GM12878 (cell line): Measurements from ENCODE around the gene MIEN1. TPM values are rescaled to one million over a fixed set of nuclear protein-coding genes. Genes with fewer than 3 reads are reported as not detected.

ENCODE experiments used
- CBFB ChIP-seq: IDR thresholded peaks from 2 replicates; pipeline ENCODE4 v1.6.1; 2016; ENCODE audit warnings: antibody characterized with exemption, low read depth
- EED ChIP-seq: sonication (generic); IDR thresholded peaks from 2 replicates; pipeline ENCODE4 v1.6.1; 2016; ENCODE audit warnings: antibody characterized with exemption, low read depth
- MLLT1 ChIP-seq: fragments of 450-650 bp; IDR thresholded peaks from 2 replicates; pipeline ENCODE4 v1.6.1; 2016; ENCODE audit warnings: mild to moderate bottlenecking
- MTA2 ChIP-seq: fragments of 450-650 bp; IDR thresholded peaks from 2 replicates; pipeline ENCODE4 v1.6.1; 2016; ENCODE audit warnings: low read depth, mild to moderate bottlenecking, moderate library complexity
- NFIC ChIP-seq: IDR thresholded peaks from 2 replicates; pipeline ENCODE4 v1.6.1; 2012; ENCODE audit warnings: low read depth, mild to moderate bottlenecking, inconsistent platforms, low read length, moderate library complexity
- NFYA ChIP-seq: IDR thresholded peaks from 2 replicates; pipeline ENCODE4 v1.6.1; 2011; ENCODE audit warnings: low read depth, mild to moderate bottlenecking, low read length, improper control_type of control experiment, borderline replicate concordance
- RELA ChIP-seq: fragments of 450-650 bp; IDR thresholded peaks from 2 replicates; pipeline ENCODE4 v1.8.0; 2014; ENCODE audit warnings: borderline replicate concordance; ENCODE audit not compliant: partially characterized antibody
- SMARCA5 ChIP-seq: fragments of 450-650 bp; IDR thresholded peaks from 2 replicates; pipeline ENCODE4 v1.6.1; 2017; ENCODE audit warnings: mild to moderate bottlenecking
- SPI1 ChIP-seq: IDR thresholded peaks from 2 replicates; pipeline ENCODE4 v1.6.1; 2011; ENCODE audit warnings: low read depth, mild to moderate bottlenecking, low read length, moderate library complexity, borderline replicate concordance; ENCODE audit not compliant: insufficient read depth
- SRF ChIP-seq, 2 experiments: IDR thresholded peaks; 2 replicates each; pipeline ENCODE4 v1.6.1; 2011; ENCODE audit warnings: low read depth in 2 of 2, low read length in 2 of 2, mild to moderate bottlenecking in 1 of 2, moderate library complexity in 1 of 2
- STAT1 ChIP-seq: fragments of 450-650 bp; conservative IDR thresholded peaks from 2 replicates; pipeline ENCODE4 v1.6.1; 2014; ENCODE audit warnings: antibody characterized with exemption, mild to moderate bottlenecking
- SUZ12 ChIP-seq: fragments of 200-600 bp; sonication (generic); IDR thresholded peaks from one replicate; pipeline ENCODE4 v1.6.1; 2018; ENCODE audit warnings: antibody characterized with exemption, mild to moderate bottlenecking; ENCODE audit not compliant: unreplicated experiment
- TCF3 ChIP-seq: IDR thresholded peaks from 2 replicates; pipeline ENCODE4 v1.6.1; 2012; ENCODE audit warnings: low read depth, mild to moderate bottlenecking, low read length, borderline replicate concordance; ENCODE audit not compliant: insufficient read depth
- YBX1 ChIP-seq: fragments of 450-650 bp; IDR thresholded peaks from 2 replicates; pipeline ENCODE4 v1.6.1; 2016; ENCODE audit warnings: antibody characterized with exemption
- ZBTB11 ChIP-seq: fragments of 450-650 bp; formaldehyde crosslinking; IDR thresholded peaks from 2 replicates; pipeline ENCODE4 v1.5.0; 2022; ENCODE audit warnings: mild to moderate bottlenecking, missing genetic modification characterization
- ZNF207 ChIP-seq: fragments of 450-650 bp; IDR thresholded peaks from 2 replicates; pipeline ENCODE4 v1.6.1; 2014; ENCODE audit warnings: antibody characterized with exemption, mild to moderate bottlenecking, borderline replicate concordance
- ZNF24 ChIP-seq: fragments of 450-650 bp; IDR thresholded peaks from 2 replicates; pipeline ENCODE4 v1.6.1; 2017; ENCODE audit warnings: antibody characterized with exemption, mild to moderate bottlenecking
- ZNF687 ChIP-seq: fragments of 450-650 bp; IDR thresholded peaks from 2 replicates; pipeline ENCODE4 v1.6.1; 2017; ENCODE audit warnings: mild to moderate bottlenecking, moderate library complexity
- ZSCAN29 ChIP-seq: fragments of 450-650 bp; IDR thresholded peaks from 2 replicates; pipeline ENCODE4 v1.6.1; 2017; ENCODE audit warnings: mild to moderate bottlenecking, moderate library complexity
- polyA plus RNA-seq, 11 experiments: library from polyadenylated mRNA; depleted of rRNA in 4 of 11; unstranded in 6 of 11; stranded (reverse) in 5 of 11; fragments of >200 nt; fragmentation: Nextera tagmentation in 4 of 11; fragmentation: Illumina TruSeq in 1 of 11; extraction: Ambion mirVana in 4 of 11; extraction: Trizol in 1 of 11; gene quantifications; 1 replicate in 1 of 11; 2 replicates in 10 of 11; pipeline versions ENCODE4 v1.2.1 to v1.2.3, GENCODE V29; 2011 to 2016; ENCODE audit warnings: inconsistent platforms in 2 of 11, missing spikeins in 2 of 11, low read depth in 1 of 11
- total RNA-seq, 4 experiments: library from RNA; depleted of rRNA in 3 of 4; stranded (reverse); fragments of >200 nt in 3 of 4; fragmentation: Illumina TruSeq in 1 of 4; extraction: Trizol in 1 of 4; gene quantifications; 2 replicates each; pipeline versions ENCODE4 v1.2.1 to v1.2.3, GENCODE V29; 2013 to 2021
- TF ChIP-seq, protein P1 (sequence below): fragments of 150-350 bp; IDR thresholded peaks from 2 replicates; pipeline ENCODE4 v1.6.1; 2014; ENCODE audit warnings: mild to moderate bottlenecking, low read depth, low read length

MIEN1 gene
- total and polyA plus RNA-seq, 10 of the 15 experiments (the other 5 are each of a cell fraction or from before 2014, with no cell fraction given): 24.9 to 89.1 (median 47.7) TPM

DNA sequence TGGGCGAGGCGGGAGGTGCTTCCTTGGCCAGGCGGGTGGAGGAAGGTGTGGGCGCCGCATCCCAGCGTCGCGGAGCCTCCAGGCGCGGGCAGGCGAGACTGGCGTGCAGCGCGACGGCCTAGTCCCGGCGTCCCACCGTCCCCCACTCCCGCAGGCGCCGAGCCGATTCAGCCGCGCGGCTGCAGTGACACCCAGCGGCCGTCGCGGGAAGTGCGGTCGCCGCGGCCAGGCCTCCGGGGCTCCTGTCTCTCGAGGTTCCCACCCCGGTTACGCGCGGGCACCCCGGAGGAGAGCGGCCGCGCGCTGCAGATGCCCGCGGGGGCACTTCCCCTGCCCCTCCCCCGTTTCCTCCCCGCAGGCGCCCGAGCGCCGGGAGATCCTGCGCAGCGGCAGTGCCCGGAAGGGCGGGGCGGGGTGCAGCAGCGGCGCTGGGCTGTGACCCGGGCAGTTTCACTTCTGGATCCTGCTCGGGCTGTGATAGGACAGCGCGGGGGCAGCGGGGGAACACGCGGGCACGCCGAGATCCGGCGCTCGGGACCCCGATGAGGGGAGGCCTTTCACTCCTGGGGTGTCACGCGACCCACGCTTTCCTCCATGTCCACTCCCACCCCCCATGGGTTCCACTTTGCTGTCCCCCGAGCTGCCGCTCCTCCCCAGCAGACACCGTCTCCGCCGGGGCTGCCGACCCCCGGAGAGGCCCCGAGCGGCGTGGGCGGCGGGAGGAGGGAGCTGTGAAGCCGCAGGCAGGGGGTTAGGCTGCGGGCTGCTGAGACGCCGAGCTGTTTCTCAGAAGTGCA, 24.0 kb upstream of the MIEN1 start (continued):
- peak; percentile 68 for TF ChIP-seq ZNF687
- TF ChIP-seq ZBTB11 (CRISPR knock-in tag): no peak
- peak; percentile 75 for TF ChIP-seq TCF3
- TF ChIP-seq, protein P1, sequence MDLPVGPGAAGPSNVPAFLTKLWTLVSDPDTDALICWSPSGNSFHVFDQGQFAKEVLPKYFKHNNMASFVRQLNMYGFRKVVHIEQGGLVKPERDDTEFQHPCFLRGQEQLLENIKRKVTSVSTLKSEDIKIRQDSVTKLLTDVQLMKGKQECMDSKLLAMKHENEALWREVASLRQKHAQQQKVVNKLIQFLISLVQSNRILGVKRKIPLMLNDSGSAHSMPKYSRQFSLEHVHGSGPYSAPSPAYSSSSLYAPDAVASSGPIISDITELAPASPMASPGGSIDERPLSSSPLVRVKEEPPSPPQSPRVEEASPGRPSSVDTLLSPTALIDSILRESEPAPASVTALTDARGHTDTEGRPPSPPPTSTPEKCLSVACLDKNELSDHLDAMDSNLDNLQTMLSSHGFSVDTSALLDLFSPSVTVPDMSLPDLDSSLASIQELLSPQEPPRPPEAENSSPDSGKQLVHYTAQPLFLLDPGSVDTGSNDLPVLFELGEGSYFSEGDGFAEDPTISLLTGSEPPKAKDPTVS: no peak
- no peak for TF ChIP-seq SUZ12
- peak; percentile 79 for TF ChIP-seq NFIC
- peak in 1 of 2 experiments; percentile 56; a peak in 1 of 4 replicates for TF ChIP-seq SRF (IDR thresholded peaks at IDR 0.05; ENCODE audit: low read depth in 2 of 2, low read length in 2 of 2)
- TF ChIP-seq MTA2: peak; percentile 86
- TF ChIP-seq ZNF24: peak; percentile 59
- TF ChIP-seq CBFB: no peak
- TF ChIP-seq RELA: no peak
- peak; percentile 90 for TF ChIP-seq EED
- no peak for TF ChIP-seq YBX1
- TF ChIP-seq SPI1: peak; percentile 78
- 0 out of 2 replicates have a peak, but pooled peaks have one; percentile 13 for TF ChIP-seq STAT1
- TF ChIP-seq ZSCAN29: no peak
- TF ChIP-seq SMARCA5: peak; percentile 95; the same call in 1 of the 2 replicates
- no peak for TF ChIP-seq NFYA
- peak; percentile 72 for TF ChIP-seq MLLT1
- peak; percentile 76; the same call in 1 of the 2 replicates for TF ChIP-seq ZNF207
